ENCODE results near the gene NANP.

DNA sequence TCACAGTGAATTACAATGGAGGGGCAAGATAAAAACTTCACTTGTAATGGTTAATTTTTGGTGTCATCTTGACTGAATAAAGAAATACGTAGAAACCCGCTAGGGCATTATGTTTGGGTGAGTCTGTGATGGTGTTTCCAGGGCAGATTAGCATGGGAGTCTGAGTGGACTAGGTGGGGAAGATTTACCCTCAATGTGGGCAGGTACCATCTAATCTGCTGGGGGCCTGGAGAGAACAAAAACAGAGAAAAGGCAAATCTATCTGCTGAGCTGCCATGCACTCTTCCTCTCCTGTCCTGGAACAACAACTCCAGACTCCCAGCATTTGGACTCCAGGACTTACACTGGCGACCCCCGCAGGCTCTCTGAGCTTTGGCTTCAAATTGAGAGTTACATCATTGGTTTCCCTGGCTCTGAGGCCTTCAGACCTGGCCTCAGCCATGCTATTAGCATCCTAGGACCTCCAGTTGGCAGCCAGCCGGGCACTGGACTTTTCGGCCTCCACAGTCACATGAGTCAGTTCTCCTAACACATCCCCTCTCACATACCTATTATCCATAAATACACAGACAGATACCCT lies 58.1 kb downstream of the NANP start:
- TF ChIP-seq POLR2AphosphoS5 (IDR thresholded peaks at IDR 0.05; ENCODE audit: low read depth, low read length) (no peak), TAF1 (IDR thresholded peaks at IDR 0.05; ENCODE audit: borderline replicate concordance, low read depth, low read length) (no peak), POLR2A (IDR thresholded peaks at IDR 0.05; ENCODE audit: low read depth, low read length) (no peak)
